Measurements from ENCODE around the gene TMPRSS6.

- no peak for TF ChIP-seq CTCF (conservative IDR thresholded peaks at IDR 0.05; ENCODE audit: low read depth, low read length)
- TF ChIP-seq EZH2 (IDR thresholded peaks at IDR 0.05; ENCODE audit: low read length, unreplicated experiment), result no peak
- no peak for TF ChIP-seq EZH2phosphoT487 (IDR thresholded peaks at IDR 0.05; ENCODE audit: borderline replicate concordance, low read length)
These were observed 14.4 kb downstream of the TMPRSS6 start for GRCh38 chr22:37095113-37095512.
